ENCODE data around the gene UNK.
A peak's percentile ranks its signal among the peaks of the same experiment; 100 is the strongest.
"Not testable (repeated sequence)": the region's sequence is repeated elsewhere in the genome, so short reads cannot be mapped to it uniquely, and the experiment has no call there.

The UNK gene

GRCh38 chr17:75773121-75773807 lies 11.3 kb upstream of the UNK start:
- no peak for DNase-seq (ENCODE audit: low read depth in 2 of 2)

GRCh38 chr17:75773808-75774470 lies 10.7 kb upstream of the UNK start:
- DNase-seq (ENCODE audit: low read depth in 2 of 2): no peak

- DNase-seq (ENCODE audit: low read depth in 2 of 2): no peak
These were observed 10.1 kb upstream of the UNK start for GRCh38 chr17:75774471-75774990.

GRCh38 chr17:75774991-75775668 lies 9.5 kb upstream of the UNK start:
- DNase-seq (ENCODE audit: low read depth in 2 of 2): no peak

- no peak for DNase-seq (ENCODE audit: low read depth in 2 of 2)
These were observed 8.0 kb upstream of the UNK start for GRCh38 chr17:75776386-75777295.

- DNase-seq (ENCODE audit: low read depth in 2 of 2): no peak
These were observed 7.2 kb upstream of the UNK start for GRCh38 chr17:75777296-75777922.

GRCh38 chr17:75778066-75778860 lies 6.3 kb upstream of the UNK start:
- not testable (repeated sequence) for DNase-seq (ENCODE audit: low read depth in 2 of 2)

GRCh38 chr17:75778861-75779249 lies 5.8 kb upstream of the UNK start:
- peak; percentile 65 to 66 for DNase-seq (ENCODE audit: low read depth in 2 of 2)

GRCh38 chr17:75779250-75779986 lies 5.2 kb upstream of the UNK start:
- peak; percentile 87 for DNase-seq (ENCODE audit: low read depth in 2 of 2)

- no peak for DNase-seq (ENCODE audit: low read depth in 2 of 2)
These were observed 4.4 kb upstream of the UNK start for GRCh38 chr17:75779987-75780889.

GRCh38 chr17:75783069-75783783 lies 1.4 kb upstream of the UNK start:
- DNase-seq (ENCODE audit: low read depth in 2 of 2): no peak

- DNase-seq (ENCODE audit: low read depth in 2 of 2): no peak
These were observed 668 bp upstream of the UNK start for GRCh38 chr17:75783803-75784472.

- peak; percentile 82 to 83 for DNase-seq (ENCODE audit: low read depth in 2 of 2)
These were observed 647 bp downstream of the UNK start for GRCh38 chr17:75785016-75785890.

- DNase-seq (ENCODE audit: low read depth in 2 of 2): no peak
These were observed 6.6 kb downstream of the UNK start for GRCh38 chr17:75791254-75791653.

- no peak for DNase-seq (ENCODE audit: low read depth in 2 of 2)
These were observed 8.9 kb downstream of the UNK start for GRCh38 chr17:75793460-75793859.

- no peak for DNase-seq (ENCODE audit: low read depth in 2 of 2)
These were observed 11.4 kb downstream of the UNK start for GRCh38 chr17:75795820-75796607.
